ENCODE data around the gene ANK2. TPM values are rescaled to one million over a fixed set of nuclear protein-coding genes. Genes with fewer than 3 reads are reported as not detected.

The ANK2 gene
- total RNA-seq, 1 experiment from 2014 or later, result 5.5 TPM

GRCh38 chr4:113302051-113302450 is 252.6 kb downstream of the ANK2 start:
- no peaks in the 10 kb centered on the region for H3K36me3 ChIP-seq (ENCODE audit: control insufficient read depth, insufficient read depth, low read length)
- ChIA-PET POLR2A (no interaction called here), CTCF (no interaction called here)
- no peak for TF ChIP-seq SIN3A (IDR thresholded peaks at IDR 0.05; ENCODE audit: borderline replicate concordance, insufficient read depth, low read depth, low read length)
- no peak for TF ChIP-seq REST (IDR thresholded peaks at IDR 0.05; ENCODE audit: insufficient read depth in 1 of 2, low read depth in 2 of 2, low read length in 1 of 2)
- no peak for TF ChIP-seq POLR2AphosphoS5 (IDR thresholded peaks at IDR 0.05; ENCODE audit: low read depth, low read length)
- TF ChIP-seq TCF7L2 (IDR thresholded peaks at IDR 0.05; ENCODE audit: low read depth, low read length), result no peak
- TF ChIP-seq CTCF (IDR thresholded peaks at IDR 0.05), result no peak
- ATAC-seq (no peak), DNase-seq (ENCODE audit: low read depth, low spot score) (no peak)
- H3K27ac ChIP-seq (ENCODE audit: low read length), result no peak overlapping the region
- no TSS peak for BruUV-seq (replicated peaks)
- no peaks in the 10 kb centered on the region for H3K27me3 ChIP-seq (ENCODE audit: control insufficient read depth, insufficient read depth, low read length)
- H3K9me3 ChIP-seq (ENCODE audit: control insufficient read depth, insufficient read depth, low read depth, low read length), result no peaks in the 10 kb centered on the region
- intact Hi-C loops (cut with micrococcal nuclease; ENCODE audit: unreplicated experiment), result no loop called here
- no peaks in the 10 kb centered on the region for H3K4me1 ChIP-seq (ENCODE audit: control insufficient read depth, insufficient read depth, low read length)
- in situ Hi-C loops (cut with HindIII; ENCODE audit: low pct_unique_long_range_greater_than_20kb, low sequenced_read_pairs), result no loop called here
- no peak overlapping the region for H3K4me3 ChIP-seq (ENCODE audit: low read depth in 2 of 2, low read length in 2 of 2)

GRCh38 chr4:113303315-113303714 is 253.9 kb downstream of the ANK2 start:
- ATAC-seq (no peak), DNase-seq (ENCODE audit: low read depth, low spot score) (no peak)
- Histone ChIP-seq H3K4me3 (ENCODE audit: low read depth in 2 of 2, low read length in 2 of 2) (no peak overlapping the region), H3K27ac (ENCODE audit: low read length) (no peak overlapping the region), H3K36me3 (ENCODE audit: control insufficient read depth, insufficient read depth, low read length) (no peaks in the 10 kb centered on the region), H3K4me1 (ENCODE audit: control insufficient read depth, insufficient read depth, low read length) (no peaks in the 10 kb centered on the region), H3K9me3 (ENCODE audit: control insufficient read depth, insufficient read depth, low read depth, low read length) (no peaks in the 10 kb centered on the region), H3K27me3 (ENCODE audit: control insufficient read depth, insufficient read depth, low read length) (no peaks in the 10 kb centered on the region)
- in situ Hi-C loops (cut with HindIII; ENCODE audit: low pct_unique_long_range_greater_than_20kb, low sequenced_read_pairs), result no loop called here
- ChIA-PET CTCF (no interaction called here), POLR2A (no interaction called here)
- TF ChIP-seq TCF7L2 (IDR thresholded peaks at IDR 0.05; ENCODE audit: low read depth, low read length) (no peak), POLR2AphosphoS5 (IDR thresholded peaks at IDR 0.05; ENCODE audit: low read depth, low read length) (no peak), REST (IDR thresholded peaks at IDR 0.05; ENCODE audit: insufficient read depth in 1 of 2, low read depth in 2 of 2, low read length in 1 of 2) (no peak), CTCF (IDR thresholded peaks at IDR 0.05) (no peak), SIN3A (IDR thresholded peaks at IDR 0.05; ENCODE audit: borderline replicate concordance, insufficient read depth, low read depth, low read length) (no peak)
- no TSS peak for BruUV-seq (replicated peaks)
- intact Hi-C loops (cut with micrococcal nuclease; ENCODE audit: unreplicated experiment), result no loop called here

All from Panc1 (cell line).